Astrocyte (in vitro differentiated cells and primary cell): ENCODE data around the gene KRT84. TPM values are rescaled to one million over a fixed set of nuclear protein-coding genes. Genes with fewer than 3 reads are reported as not detected.

ENCODE experiments used
- DNase-seq: peaks from one replicate; pipeline ENCODE4 v3.0.0-alpha.2; 2010; ENCODE audit warnings: low read depth
- FAIRE-seq: peaks from 2 replicates; lab custom pipeline; 2011; peaks lifted over from hg19 to GRCh38; lab: Jason Lieb, UNC
- H2AFZ ChIP-seq: 2 replicates; pipeline ENCODE4 v1.6.0; 2012; ENCODE audit warnings: low read depth, low read length, inconsistent platforms
- H3K27ac ChIP-seq: 2 replicates; pipeline ENCODE4 v1.5.1; 2011; ENCODE audit warnings: low read depth, low read length, inconsistent platforms
- H3K27me3 ChIP-seq: 2 replicates; pipeline ENCODE4 v1.6.0; 2011; ENCODE audit warnings: low read length, inconsistent platforms; ENCODE audit not compliant: insufficient read depth
- H3K36me3 ChIP-seq: 2 replicates; pipeline ENCODE4 v1.5.1; 2011; ENCODE audit warnings: low read length, inconsistent platforms; ENCODE audit not compliant: insufficient read depth
- H3K4me1 ChIP-seq: 2 replicates; pipeline ENCODE4 v1.5.1; 2011; ENCODE audit warnings: low read length, inconsistent platforms; ENCODE audit not compliant: insufficient read depth
- H3K4me2 ChIP-seq: 2 replicates; pipeline ENCODE4 v1.6.0; 2012; ENCODE audit warnings: low read length, inconsistent platforms
- H3K4me3 ChIP-seq: 2 replicates; pipeline ENCODE4 v1.5.1; 2011; ENCODE audit warnings: low read depth, mild to moderate bottlenecking, low read length, inconsistent platforms; ENCODE audit not compliant: insufficient read depth
- H3K79me2 ChIP-seq: 2 replicates; pipeline ENCODE4 v1.6.0; 2012; ENCODE audit warnings: mild to moderate bottlenecking, low read length, inconsistent platforms; ENCODE audit not compliant: insufficient read depth
- H3K9ac ChIP-seq: 2 replicates; pipeline ENCODE4 v1.6.0; 2012; ENCODE audit warnings: mild to moderate bottlenecking, low read length, inconsistent platforms
- H3K9me3 ChIP-seq: 2 replicates; pipeline ENCODE4 v1.5.1; 2012; ENCODE audit warnings: low read depth, mild to moderate bottlenecking, low read length, inconsistent platforms; ENCODE audit not compliant: insufficient read depth
- H4K20me1 ChIP-seq: 2 replicates; pipeline ENCODE4 v1.6.0; 2012; ENCODE audit warnings: low read length, inconsistent platforms; ENCODE audit not compliant: insufficient read depth
- H3K27ac Mint-ChIP-seq: one replicate; pipeline ENCODE4 v1.8.0; 2021; ENCODE audit warnings: mild to moderate bottlenecking, mixed read lengths; ENCODE audit not compliant: unreplicated experiment
- H3K27me3 Mint-ChIP-seq: one replicate; pipeline ENCODE4 v1.8.0; 2021; ENCODE audit warnings: low read depth, mixed read lengths; ENCODE audit not compliant: unreplicated experiment
- H3K36me3 Mint-ChIP-seq: one replicate; pipeline ENCODE4 v1.8.0; 2021; ENCODE audit warnings: low read depth, mixed read lengths; ENCODE audit not compliant: unreplicated experiment
- H3K4me1 Mint-ChIP-seq: one replicate; pipeline ENCODE4 v1.8.0; 2021; ENCODE audit warnings: low read depth, mixed read lengths; ENCODE audit not compliant: unreplicated experiment
- H3K4me3 Mint-ChIP-seq: one replicate; pipeline ENCODE4 v1.8.0; 2021; ENCODE audit warnings: mild to moderate bottlenecking, moderate library complexity, mixed read lengths; ENCODE audit not compliant: unreplicated experiment
- H3K9me3 Mint-ChIP-seq: one replicate; pipeline ENCODE4 v1.8.0; 2021; ENCODE audit warnings: mild to moderate bottlenecking, mixed read lengths; ENCODE audit not compliant: unreplicated experiment
- CTCF ChIP-seq: IDR thresholded peaks from 2 replicates; pipeline ENCODE4 v1.5.1; 2011; ENCODE audit warnings: low read depth, mild to moderate bottlenecking, inconsistent platforms, low read length, moderate library complexity; ENCODE audit not compliant: insufficient read depth
- EZH2 ChIP-seq: IDR thresholded peaks from 2 replicates; pipeline ENCODE4 v1.6.1; 2012; ENCODE audit warnings: mild to moderate bottlenecking, low read length, inconsistent platforms; ENCODE audit not compliant: insufficient read depth
- total RNA-seq: library from RNA; stranded (reverse); gene quantifications from 2 replicates; pipeline ENCODE4 v1.2.1, GENCODE V29; 2021

Gene KRT84
- total RNA-seq, 1 donor from 2014 or later, result not detected

GRCh38 chr12:52402873-52403540, 17.6 kb upstream of the KRT84 start:
- Mint-ChIP-seq H3K27me3 (peaks cover 74% of the 10 kb centered on the region), H3K36me3 (no peaks in the 10 kb centered on the region), H3K4me3 (no peak overlapping the region), H3K9me3 (peaks cover 3% of the 10 kb centered on the region), H3K4me1 (no peaks in the 10 kb centered on the region), H3K27ac (no peak overlapping the region)
- Histone ChIP-seq H3K36me3 (no peaks in the 10 kb centered on the region), H3K79me2 (no peaks in the 10 kb centered on the region), H3K9me3 (no peaks in the 10 kb centered on the region), H4K20me1 (no peaks in the 10 kb centered on the region), H3K4me3 (no peak overlapping the region), H3K27me3 (peaks cover 6% of the 10 kb centered on the region), H3K9ac (no peak overlapping the region), H3K4me2 (no peak overlapping the region), H3K27ac (no peak overlapping the region), H2AFZ (no peak overlapping the region), H3K4me1 (no peaks in the 10 kb centered on the region)
- DNase-seq, result no peak
- TF ChIP-seq EZH2, result no peak
- TF ChIP-seq CTCF, result no peak
- no peak for FAIRE-seq

GRCh38 chr12:52402377-52402776, 16.9 kb upstream of the KRT84 start:
- H3K27me3 Mint-ChIP-seq, result peaks cover 81% of the 10 kb centered on the region
- H3K4me1 Mint-ChIP-seq, result no peaks in the 10 kb centered on the region
- Histone ChIP-seq H3K9me3 (no peaks in the 10 kb centered on the region), H3K36me3 (no peaks in the 10 kb centered on the region), H3K79me2 (no peaks in the 10 kb centered on the region), H3K27me3 (peaks cover 10% of the 10 kb centered on the region), H3K4me2 (no peak overlapping the region), H3K9ac (no peak overlapping the region), H3K27ac (no peak overlapping the region), H4K20me1 (no peaks in the 10 kb centered on the region), H3K4me3 (no peak overlapping the region), H2AFZ (no peak overlapping the region), H3K4me1 (no peaks in the 10 kb centered on the region)
- TF ChIP-seq EZH2 (no peak), CTCF (no peak)
- no peaks in the 10 kb centered on the region for H3K36me3 Mint-ChIP-seq
- H3K27ac Mint-ChIP-seq, result no peak overlapping the region
- FAIRE-seq (no peak), DNase-seq (no peak)
- H3K9me3 Mint-ChIP-seq, result peaks cover 3% of the 10 kb centered on the region
- H3K4me3 Mint-ChIP-seq, result no peak overlapping the region

GRCh38 chr12:52401926-52402325, 16.5 kb upstream of the KRT84 start:
- Histone ChIP-seq H3K27ac (no peak overlapping the region), H3K4me3 (no peak overlapping the region), H3K36me3 (no peaks in the 10 kb centered on the region), H2AFZ (no peak overlapping the region), H3K4me1 (no peaks in the 10 kb centered on the region), H3K9me3 (no peaks in the 10 kb centered on the region), H3K9ac (no peak overlapping the region), H3K4me2 (no peak overlapping the region), H3K79me2 (no peaks in the 10 kb centered on the region), H4K20me1 (no peaks in the 10 kb centered on the region), H3K27me3 (peaks cover 13% of the 10 kb centered on the region)
- no peaks in the 10 kb centered on the region for H3K36me3 Mint-ChIP-seq
- peaks cover 83% of the 10 kb centered on the region for H3K27me3 Mint-ChIP-seq
- no peak for TF ChIP-seq CTCF
- TF ChIP-seq EZH2, result no peak
- H3K4me3 Mint-ChIP-seq, result no peak overlapping the region
- H3K4me1 Mint-ChIP-seq, result no peaks in the 10 kb centered on the region
- no peak overlapping the region for H3K27ac Mint-ChIP-seq
- H3K9me3 Mint-ChIP-seq, result peaks cover 3% of the 10 kb centered on the region
- no peak for FAIRE-seq
- no peak for DNase-seq
